ENCODE measurements around the gene HOXB4.
A peak's percentile ranks its signal among the peaks of the same experiment; 100 is the strongest.

Gene HOXB4

DNA sequence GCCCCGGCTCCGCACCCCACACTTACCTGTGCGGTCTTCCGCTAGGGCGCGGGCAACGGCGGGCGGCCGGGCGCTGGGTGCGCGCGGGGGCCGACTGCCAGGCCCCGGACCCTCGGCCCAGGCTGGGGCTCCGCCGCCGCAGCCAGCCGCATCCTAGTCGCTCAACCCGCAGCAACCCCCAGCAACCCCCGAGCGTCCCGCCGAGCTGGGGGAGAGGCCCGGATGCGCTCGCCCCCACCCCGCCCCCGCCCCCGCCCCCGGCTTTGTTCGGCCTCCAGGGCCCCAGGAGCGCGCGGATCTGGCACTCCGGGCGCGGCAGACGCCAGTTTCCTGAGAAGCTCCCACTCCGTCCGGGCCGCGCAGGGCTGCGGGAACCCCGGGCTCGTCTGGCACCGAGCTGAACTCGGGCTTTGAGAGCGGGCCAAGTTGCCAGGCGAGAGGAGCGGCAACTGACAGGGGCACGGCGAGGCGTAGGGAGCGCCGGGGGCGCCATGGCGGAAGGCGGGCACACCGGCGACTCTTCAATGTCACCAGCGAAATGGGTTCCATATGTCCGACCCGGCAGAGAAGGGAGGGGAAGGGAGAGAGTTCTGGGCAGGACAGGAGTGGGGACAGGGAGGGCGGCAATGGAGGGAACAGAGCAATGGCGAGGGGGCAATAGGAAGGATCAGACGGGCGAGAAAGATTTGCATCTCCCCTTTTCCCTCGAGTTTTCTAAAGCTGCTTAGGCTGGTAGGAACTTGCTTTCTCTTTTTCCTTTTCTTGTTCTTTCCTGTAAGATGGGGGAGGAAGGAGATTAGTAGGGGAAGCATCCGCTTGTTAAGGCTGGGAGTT, 13.7 kb downstream of the HOXB4 start:
- TF ChIP-seq, protein P1, sequence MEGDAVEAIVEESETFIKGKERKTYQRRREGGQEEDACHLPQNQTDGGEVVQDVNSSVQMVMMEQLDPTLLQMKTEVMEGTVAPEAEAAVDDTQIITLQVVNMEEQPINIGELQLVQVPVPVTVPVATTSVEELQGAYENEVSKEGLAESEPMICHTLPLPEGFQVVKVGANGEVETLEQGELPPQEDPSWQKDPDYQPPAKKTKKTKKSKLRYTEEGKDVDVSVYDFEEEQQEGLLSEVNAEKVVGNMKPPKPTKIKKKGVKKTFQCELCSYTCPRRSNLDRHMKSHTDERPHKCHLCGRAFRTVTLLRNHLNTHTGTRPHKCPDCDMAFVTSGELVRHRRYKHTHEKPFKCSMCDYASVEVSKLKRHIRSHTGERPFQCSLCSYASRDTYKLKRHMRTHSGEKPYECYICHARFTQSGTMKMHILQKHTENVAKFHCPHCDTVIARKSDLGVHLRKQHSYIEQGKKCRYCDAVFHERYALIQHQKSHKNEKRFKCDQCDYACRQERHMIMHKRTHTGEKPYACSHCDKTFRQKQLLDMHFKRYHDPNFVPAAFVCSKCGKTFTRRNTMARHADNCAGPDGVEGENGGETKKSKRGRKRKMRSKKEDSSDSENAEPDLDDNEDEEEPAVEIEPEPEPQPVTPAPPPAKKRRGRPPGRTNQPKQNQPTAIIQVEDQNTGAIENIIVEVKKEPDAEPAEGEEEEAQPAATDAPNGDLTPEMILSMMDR (IDR thresholded peaks at IDR 0.05; ENCODE audit: low read depth, low read length, missing control alignments): no peak
- H3K4me3 ChIP-seq (replicated peaks; ENCODE audit: low read depth, low read length): peak overlapping the region; percentile 41
- DNase-seq (ENCODE audit: extremely low read depth, low read depth): no peak

DNA sequence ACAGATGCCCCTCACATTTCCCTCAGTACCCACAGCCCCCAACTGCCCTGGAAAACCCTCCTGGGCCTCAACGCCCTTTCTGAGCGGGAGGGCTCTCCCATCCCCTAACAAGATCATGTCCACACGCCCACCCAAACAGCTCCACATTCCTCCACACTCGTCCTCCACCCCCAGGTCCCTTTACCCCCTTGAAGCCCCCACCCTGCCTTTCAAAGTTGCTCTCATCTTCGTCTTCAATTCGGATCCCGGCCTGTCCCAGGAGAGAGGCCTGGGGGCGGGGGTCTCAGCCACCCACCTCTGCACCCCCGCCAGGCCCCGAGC, 14.3 kb downstream of the HOXB4 start:
- TF ChIP-seq, protein P1 (IDR thresholded peaks at IDR 0.05; ENCODE audit: low read depth, low read length, missing control alignments): no peak
- H3K4me3 ChIP-seq (replicated peaks; ENCODE audit: low read depth, low read length): peak overlapping the region; percentile 41
- no peak for DNase-seq (ENCODE audit: extremely low read depth, low read depth)

DNA sequence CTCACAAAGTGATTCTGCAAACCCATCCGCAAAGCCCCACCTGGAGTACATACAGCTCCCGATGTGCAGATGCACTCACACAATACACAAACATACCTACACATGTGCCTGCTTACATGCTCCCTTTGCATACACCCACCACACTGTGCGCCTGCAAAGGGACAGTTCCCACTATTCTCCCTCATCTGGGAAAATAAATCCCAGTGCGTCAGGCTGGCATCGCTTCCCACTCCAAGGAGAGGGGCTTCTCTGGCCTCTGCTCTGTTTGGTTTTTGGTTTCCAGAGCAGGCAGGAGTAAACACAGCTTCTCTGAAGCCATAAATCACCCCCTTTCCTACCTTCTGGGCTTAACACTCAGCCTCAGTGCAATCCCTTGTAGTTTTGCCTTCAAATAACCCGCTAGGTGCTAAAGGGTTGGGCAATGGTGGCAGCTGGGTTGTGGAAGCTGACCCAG, 14.7 kb downstream of the HOXB4 start:
- TF ChIP-seq, protein P1 (IDR thresholded peaks at IDR 0.05; ENCODE audit: low read depth, low read length, missing control alignments): no peak
- H3K4me3 ChIP-seq (replicated peaks; ENCODE audit: low read depth, low read length): peak overlapping the region; percentile 41
- no peak for DNase-seq (ENCODE audit: extremely low read depth, low read depth)

DNA sequence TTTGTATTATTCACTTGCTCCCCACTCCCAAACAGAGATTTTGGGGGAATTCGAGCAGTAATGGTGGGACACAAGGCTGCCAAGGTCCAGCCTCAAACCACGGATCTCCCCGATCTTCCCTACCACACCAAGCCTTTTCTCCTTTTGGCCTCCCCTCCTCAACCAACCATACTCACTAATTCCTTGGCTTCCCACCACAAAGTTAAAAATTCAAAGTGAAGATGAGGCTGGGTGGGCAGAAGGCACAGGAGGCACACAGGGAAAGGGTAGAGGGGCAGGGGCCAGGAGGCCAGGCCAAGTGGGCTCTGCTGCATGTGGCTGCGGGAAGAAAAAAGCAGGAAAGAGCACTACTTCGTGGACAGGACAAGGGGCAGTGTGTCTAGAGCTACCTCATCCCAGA, 15.2 kb downstream of the HOXB4 start:
- no peak for DNase-seq (ENCODE audit: extremely low read depth, low read depth)
- no peak overlapping the region for H3K4me3 ChIP-seq (replicated peaks; ENCODE audit: low read depth, low read length)
- TF ChIP-seq, protein P1 (IDR thresholded peaks at IDR 0.05; ENCODE audit: low read depth, low read length, missing control alignments): no peak

DNA sequence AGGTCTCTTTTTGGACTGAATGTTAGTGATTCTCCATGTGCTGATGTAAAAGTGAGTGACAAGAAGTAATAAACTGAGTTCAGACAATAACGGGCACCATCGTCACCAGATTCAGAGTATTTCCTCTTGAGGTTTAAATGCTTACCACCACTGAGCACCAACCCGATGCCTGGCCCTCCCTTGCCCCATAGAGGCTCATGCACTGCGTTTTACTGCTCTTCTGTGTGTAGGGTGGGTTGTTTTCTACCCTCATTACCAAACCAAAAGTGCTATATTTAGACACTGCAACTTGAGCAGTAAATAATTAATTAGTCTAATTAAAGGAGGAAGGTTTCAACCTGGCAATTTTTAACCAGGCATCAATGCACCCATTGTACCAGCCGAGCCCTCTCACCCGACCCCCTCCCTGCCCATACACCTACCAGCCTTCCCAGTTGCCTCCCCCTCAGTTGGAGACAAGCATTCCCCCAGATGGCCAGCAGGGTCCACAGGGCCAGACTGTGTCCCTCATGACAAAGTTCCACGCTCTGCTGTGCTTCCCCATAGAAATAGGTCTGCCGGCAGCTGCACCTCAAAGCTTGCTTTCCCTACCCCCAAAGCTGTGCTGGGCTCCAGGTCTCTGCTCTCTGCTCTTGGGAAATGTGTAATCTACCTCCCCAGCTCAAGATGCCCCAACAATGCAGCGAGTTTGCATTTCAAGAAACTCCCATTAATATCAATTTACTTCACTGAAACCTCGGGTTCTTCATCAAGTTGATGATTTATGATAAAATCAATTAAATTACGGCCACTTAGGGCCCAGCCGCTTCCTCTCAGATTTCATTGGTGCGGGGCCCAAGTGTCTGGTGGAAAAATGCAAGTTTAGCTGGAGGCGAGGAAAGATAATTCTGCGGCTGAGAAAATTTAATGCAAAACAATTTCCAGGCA, 16.0 kb downstream of the HOXB4 start:
- TF ChIP-seq, protein P1 (IDR thresholded peaks at IDR 0.05; ENCODE audit: low read depth, low read length, missing control alignments): peak; percentile 28
- no peak overlapping the region for H3K4me3 ChIP-seq (replicated peaks; ENCODE audit: low read depth, low read length)
- no peak for DNase-seq (ENCODE audit: extremely low read depth, low read depth)

DNA sequence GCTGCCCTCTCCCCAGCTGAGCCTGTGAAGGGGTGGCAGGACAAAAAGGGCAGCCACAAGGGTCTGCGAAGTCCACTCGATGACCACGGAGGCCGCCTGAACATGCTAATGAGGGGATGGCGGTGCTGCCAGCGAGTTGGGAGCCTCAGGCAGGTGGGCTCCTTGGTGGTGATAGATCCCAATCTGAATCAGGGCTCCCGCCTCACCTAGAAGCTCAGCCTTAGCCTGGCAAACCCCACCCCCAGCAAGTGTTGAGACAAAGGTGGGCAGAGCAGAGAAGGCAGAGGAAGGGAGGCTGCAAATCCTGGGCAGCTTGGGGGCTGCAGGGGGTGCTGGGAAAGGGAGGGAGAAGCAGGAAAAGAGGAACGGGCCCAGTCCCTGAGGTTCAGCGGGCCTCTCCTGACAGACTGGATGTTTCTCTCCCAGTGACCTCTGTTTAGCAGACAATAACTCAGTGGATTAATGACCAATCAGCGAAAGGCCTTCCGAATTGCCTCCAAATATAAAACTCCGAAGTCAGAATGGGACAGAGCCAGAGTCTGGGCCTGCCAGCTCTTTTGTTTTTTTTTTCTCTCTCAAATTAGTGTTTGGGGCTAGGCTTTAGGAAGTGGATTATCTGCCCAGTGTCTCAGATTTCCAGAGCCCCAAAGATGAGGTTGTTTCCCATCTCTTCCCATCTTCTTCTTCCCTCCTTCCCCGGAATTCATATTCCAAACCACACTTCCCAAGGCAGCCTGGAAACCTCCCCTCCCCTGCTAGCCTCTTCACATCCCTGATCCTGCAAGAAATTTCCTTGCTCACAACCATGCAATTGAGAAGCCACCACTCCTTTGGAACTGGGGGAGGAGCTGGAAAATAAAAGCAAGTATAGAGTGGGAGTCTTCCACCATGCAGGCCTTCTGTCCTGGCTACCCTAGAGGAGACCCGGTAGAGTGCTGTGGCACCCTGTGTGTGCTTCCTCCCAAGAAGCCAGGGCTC, 18.0 kb downstream of the HOXB4 start:
- H3K4me3 ChIP-seq (replicated peaks; ENCODE audit: low read depth, low read length): no peak overlapping the region
- DNase-seq (ENCODE audit: extremely low read depth, low read depth): no peak
- TF ChIP-seq, protein P1 (IDR thresholded peaks at IDR 0.05; ENCODE audit: low read depth, low read length, missing control alignments): no peak
